Omental fat pad (tissue), 4 donors: Measurements from ENCODE around the gene ABCC5. TPM values are rescaled to one million over a fixed set of nuclear protein-coding genes. Genes with fewer than 3 reads are reported as not detected.

Experiments
- ATAC-seq: fragments of 150-250 bp; one replicate; pipeline ENCODE4 v1.9.1; 2016; ENCODE audit warnings: mild to moderate bottlenecking, moderate library complexity; ENCODE audit not compliant: low FRiP score
- DNase-seq: peaks from one replicate; pipeline ENCODE4 v3.0.0-alpha.2; 2019; ENCODE audit warnings: low spot score
- total RNA-seq, 4 donors: library from RNA; depleted of rRNA; stranded (reverse); fragments of >200 nt; gene quantifications; one replicate each; pipeline ENCODE4 v1.1.0, GENCODE V29; 2016
- TF ChIP-seq, protein P1 (sequence below), 3 donors: fragments of 450-650 bp; IDR thresholded peaks; one replicate each; pipeline ENCODE4 v1.5.1; 2016 to 2017; ENCODE audit warnings: antibody characterized with exemption in 3 of 3, mild to moderate bottlenecking in 3 of 3, moderate library complexity in 2 of 3

Gene ABCC5
- total RNA-seq, 4 donors from 2014 or later, result 19.7 to 32.0 (median 27.2) TPM

DNA sequence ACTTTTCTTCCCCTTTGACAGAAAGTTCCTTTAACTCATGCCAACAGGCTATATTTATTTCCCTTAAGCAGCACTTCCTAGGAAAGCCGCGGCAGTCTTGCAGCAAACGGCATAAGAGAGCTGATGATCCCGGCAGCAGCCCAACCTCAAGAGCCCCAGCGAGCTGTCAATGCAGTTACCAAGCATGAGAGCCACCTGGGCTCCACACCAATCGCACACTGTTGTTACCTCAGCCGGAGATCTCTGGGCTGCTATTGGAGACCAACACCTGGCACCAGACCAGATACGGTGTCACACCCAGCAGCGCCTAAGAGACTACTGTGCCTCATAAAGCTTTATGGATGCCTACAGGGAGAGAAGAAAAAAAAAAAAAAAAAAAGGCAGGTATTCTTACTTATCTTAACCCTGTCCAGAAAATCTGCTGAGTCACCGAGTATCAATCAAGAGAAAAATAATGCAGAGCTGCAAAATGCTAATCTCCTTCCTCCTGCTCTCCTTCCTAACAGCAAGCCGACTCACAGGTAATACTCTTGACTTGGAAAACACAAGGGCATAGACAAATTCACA lies 11.7 kb downstream of the ABCC5 start:
- TF ChIP-seq, protein P1, sequence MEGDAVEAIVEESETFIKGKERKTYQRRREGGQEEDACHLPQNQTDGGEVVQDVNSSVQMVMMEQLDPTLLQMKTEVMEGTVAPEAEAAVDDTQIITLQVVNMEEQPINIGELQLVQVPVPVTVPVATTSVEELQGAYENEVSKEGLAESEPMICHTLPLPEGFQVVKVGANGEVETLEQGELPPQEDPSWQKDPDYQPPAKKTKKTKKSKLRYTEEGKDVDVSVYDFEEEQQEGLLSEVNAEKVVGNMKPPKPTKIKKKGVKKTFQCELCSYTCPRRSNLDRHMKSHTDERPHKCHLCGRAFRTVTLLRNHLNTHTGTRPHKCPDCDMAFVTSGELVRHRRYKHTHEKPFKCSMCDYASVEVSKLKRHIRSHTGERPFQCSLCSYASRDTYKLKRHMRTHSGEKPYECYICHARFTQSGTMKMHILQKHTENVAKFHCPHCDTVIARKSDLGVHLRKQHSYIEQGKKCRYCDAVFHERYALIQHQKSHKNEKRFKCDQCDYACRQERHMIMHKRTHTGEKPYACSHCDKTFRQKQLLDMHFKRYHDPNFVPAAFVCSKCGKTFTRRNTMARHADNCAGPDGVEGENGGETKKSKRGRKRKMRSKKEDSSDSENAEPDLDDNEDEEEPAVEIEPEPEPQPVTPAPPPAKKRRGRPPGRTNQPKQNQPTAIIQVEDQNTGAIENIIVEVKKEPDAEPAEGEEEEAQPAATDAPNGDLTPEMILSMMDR (IDR thresholded peaks at IDR 0.05), result no peak
- ATAC-seq, result peak; percentile 45
- DNase-seq, result peak; percentile 25

DNA sequence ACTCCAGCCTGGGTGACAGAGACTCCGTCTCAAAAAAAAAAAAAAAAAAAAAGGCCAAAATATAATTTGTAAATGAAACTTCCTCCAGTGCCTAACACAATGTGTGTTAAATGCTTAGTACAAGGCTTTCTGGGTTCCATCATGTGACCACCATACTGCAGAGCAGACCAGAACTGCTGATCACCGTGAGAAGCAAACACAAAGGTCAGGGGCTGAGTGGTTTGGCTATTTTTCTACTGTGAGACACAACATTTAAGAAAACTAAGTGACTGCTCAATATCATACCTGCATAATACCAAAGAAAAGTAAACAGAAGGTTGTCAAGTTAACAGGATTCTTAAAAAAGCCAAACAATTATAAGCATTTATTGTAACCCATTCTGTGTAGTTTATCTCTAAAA lies 13.2 kb downstream of the ABCC5 start:
- no peak for ATAC-seq
- no peak for DNase-seq
- TF ChIP-seq, protein P1 (IDR thresholded peaks at IDR 0.05), result no peak

DNA sequence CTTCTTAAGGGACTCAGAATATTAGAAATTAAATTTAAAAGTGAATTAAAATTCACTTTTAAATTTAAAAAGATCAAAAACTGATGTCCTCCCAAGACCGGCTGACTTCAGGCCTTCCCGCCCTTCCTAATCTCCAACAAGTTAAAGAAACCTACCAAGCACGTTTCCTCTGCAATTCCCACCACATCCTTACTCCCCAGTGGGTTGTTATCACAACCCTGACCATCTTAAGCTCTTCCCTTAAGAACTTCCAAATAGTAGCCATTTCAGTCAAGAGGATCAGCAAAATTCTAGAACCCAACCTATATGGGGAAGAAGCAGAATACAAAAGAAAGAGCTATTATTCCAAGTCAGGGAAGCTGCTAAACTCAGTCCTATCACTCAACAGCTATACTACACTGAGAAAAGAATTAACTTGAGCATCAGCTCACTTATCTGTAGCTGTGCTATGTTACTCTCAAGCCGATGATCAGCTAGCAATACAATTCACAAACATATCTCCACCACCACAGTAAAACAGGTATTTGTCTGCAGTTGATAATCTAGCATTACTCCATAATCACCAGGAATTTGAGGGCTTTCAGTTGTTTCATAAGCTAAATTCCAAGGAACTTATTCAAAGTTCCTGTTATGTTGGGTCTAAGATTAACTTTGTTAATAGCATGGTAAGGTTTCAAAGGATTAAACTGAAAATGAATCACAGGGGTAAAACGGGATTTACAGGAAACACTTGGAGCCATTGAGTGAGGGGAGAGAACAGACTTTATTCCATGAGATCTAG lies 14.3 kb downstream of the ABCC5 start:
- DNase-seq (no peak), ATAC-seq (peak; percentile 61)
- TF ChIP-seq, protein P1 (IDR thresholded peaks at IDR 0.05), result no peak

- TF ChIP-seq, protein P1 (IDR thresholded peaks at IDR 0.05), result no peak
- ATAC-seq (no peak), DNase-seq (no peak)
These were observed 15.2 kb downstream of the ABCC5 start for GRCh38 chr3:184002469-184002868.

DNA sequence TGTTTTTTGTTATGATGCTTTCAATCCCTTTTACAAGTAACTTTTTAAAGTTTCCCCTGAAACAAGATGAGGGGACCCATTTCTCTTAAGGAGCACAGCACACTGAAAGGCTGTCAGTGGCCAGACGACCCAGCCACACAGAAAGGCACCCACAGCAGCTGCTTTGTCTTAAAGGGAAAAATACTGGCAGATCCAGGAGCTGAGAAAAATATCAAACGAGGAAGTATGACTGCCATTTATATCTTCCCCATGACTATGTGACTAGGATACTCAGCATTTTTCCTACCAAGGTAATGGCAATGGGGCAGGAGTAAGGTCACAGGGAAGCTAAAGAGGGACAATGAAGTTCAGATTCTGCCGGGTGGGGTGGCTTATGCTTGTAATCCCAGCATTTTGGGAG lies 15.9 kb downstream of the ABCC5 start:
- TF ChIP-seq, protein P1 (IDR thresholded peaks at IDR 0.05), result no peak
- no peak for DNase-seq
- ATAC-seq, result no peak

- TF ChIP-seq, protein P1 (IDR thresholded peaks at IDR 0.05), result no peak
- DNase-seq (no peak), ATAC-seq (no peak)
These were observed 26.3 kb downstream of the ABCC5 start for GRCh38 chr3:183991403-183991802.
